Keratinocyte (primary cell): ENCODE data around the gene C7orf57. TPM values are rescaled to one million over a fixed set of nuclear protein-coding genes. Genes with fewer than 3 reads are reported as not detected.

Experiments used
- DNase-seq: peaks from one replicate; pipeline ENCODE4 v3.0.0-alpha.2; 2011; ENCODE audit warnings: low read depth, missing footprints, low spot score
- FAIRE-seq: peaks from 2 replicates; lab custom pipeline; 2011; peaks lifted over from hg19 to GRCh38; lab: Jason Lieb, UNC
- H2AFZ ChIP-seq: 2 replicates; pipeline ENCODE4 v1.6.0; 2012; ENCODE audit warnings: low read length, control low read depth, inconsistent platforms; ENCODE audit not compliant: control insufficient read depth
- H3K27ac ChIP-seq: 2 replicates; pipeline ENCODE4 v1.5.1; 2011; ENCODE audit warnings: low read length; ENCODE audit not compliant: control insufficient read depth, insufficient read depth
- H3K27me3 ChIP-seq: 3 replicates; pipeline ENCODE4 v1.6.0; 2011; ENCODE audit warnings: low read length; ENCODE audit not compliant: control insufficient read depth, insufficient read depth; ENCODE audit errors: extremely low read depth
- H3K36me3 ChIP-seq, 2 experiments: 2 replicates in 1 of 2; 3 replicates in 1 of 2; pipeline ENCODE4 v1.5.1; 2011; ENCODE audit warnings: low read length in 2 of 2, mild to moderate bottlenecking in 1 of 2; ENCODE audit not compliant: control insufficient read depth in 2 of 2, insufficient read depth in 2 of 2; ENCODE audit errors: extremely low read depth in 1 of 2
- H3K4me1 ChIP-seq: 3 replicates; pipeline ENCODE4 v1.5.1; 2011; ENCODE audit warnings: low read length; ENCODE audit not compliant: control insufficient read depth, insufficient read depth; ENCODE audit errors: extremely low read depth
- H3K4me2 ChIP-seq: 3 replicates; pipeline ENCODE4 v1.6.0; 2011; ENCODE audit warnings: low read depth, low read length; ENCODE audit not compliant: control insufficient read depth, insufficient read depth; ENCODE audit errors: extremely low read depth
- H3K4me3 ChIP-seq, 3 experiments: fragments of 200-600 bp in 1 of 3; sonication (generic) in 1 of 3; 2 replicates in 2 of 3; 3 replicates in 1 of 3; pipeline ENCODE4 v1.5.1; 2011 to 2016; ENCODE audit warnings: low read length in 3 of 3, mild to moderate bottlenecking in 3 of 3, control low read depth in 2 of 3, inconsistent platforms in 1 of 3, low read depth in 1 of 3, mixed read lengths in 1 of 3, mixed run types in 1 of 3, moderate library complexity in 1 of 3; ENCODE audit not compliant: control insufficient read depth in 2 of 3, insufficient read depth in 2 of 3; ENCODE audit errors: extremely low read depth in 1 of 3
- H3K79me2 ChIP-seq: 2 replicates; pipeline ENCODE4 v1.6.0; 2012; ENCODE audit warnings: low read length; ENCODE audit not compliant: control insufficient read depth, insufficient read depth
- H3K9ac ChIP-seq: 3 replicates; pipeline ENCODE4 v1.6.0; 2011; ENCODE audit warnings: low read length; ENCODE audit not compliant: control insufficient read depth, insufficient read depth; ENCODE audit errors: extremely low read depth
- H3K9me1 ChIP-seq: 3 replicates; pipeline ENCODE4 v1.6.0; 2011; ENCODE audit warnings: low read length; ENCODE audit not compliant: control insufficient read depth, insufficient read depth; ENCODE audit errors: extremely low read depth
- H3K9me3 ChIP-seq: 2 replicates; pipeline ENCODE4 v1.5.1; 2012; ENCODE audit warnings: low read depth, low read length; ENCODE audit not compliant: control insufficient read depth
- H4K20me1 ChIP-seq: 3 replicates; pipeline ENCODE4 v1.6.0; 2011; ENCODE audit warnings: low read length; ENCODE audit not compliant: control insufficient read depth, insufficient read depth; ENCODE audit errors: extremely low read depth
- CTCF ChIP-seq, 3 experiments: IDR thresholded peaks in 1 of 3; conservative IDR thresholded peaks in 1 of 3; optimal IDR thresholded peaks in 1 of 3; 2 replicates in 2 of 3; 3 replicates in 1 of 3; pipeline versions ENCODE3 to v1.5.1; 2011; ENCODE audit warnings: low read length in 3 of 3, mild to moderate bottlenecking in 3 of 3, moderate library complexity in 2 of 3, control low read depth in 1 of 3, inconsistent platforms in 1 of 3; ENCODE audit not compliant: insufficient read depth in 2 of 3; ENCODE audit errors: extremely low read depth in 1 of 3
- EZH2 ChIP-seq: IDR thresholded peaks from one replicate; pipeline ENCODE4 v1.6.1; 2012; ENCODE audit warnings: inconsistent platforms, mild to moderate bottlenecking, low read length, moderate library complexity
- dilution Hi-C: fragments of 300-500 bp; cut with MboI; formaldehyde crosslinking; loops from one replicate; pipeline ENCODE4 v1.7.0; 2020; ENCODE audit warnings: low sequenced_read_pairs; ENCODE audit not compliant: extremely low pct_ligation_motif_present
- polyA plus RNA-seq, 5 experiments: library from polyadenylated mRNA; depleted of rRNA in 3 of 5; stranded (reverse) in 3 of 5; stranded (forward) in 1 of 5; unstranded in 1 of 5; fragments of >200 nt; gene quantifications; 1 replicate in 1 of 5; 2 replicates in 3 of 5; 3 replicates in 1 of 5; pipeline versions ENCODE4 v1.2.1 to v1.2.3, GENCODE V29; 2011 to 2012; ENCODE audit warnings: missing spikeins in 2 of 5, low read depth in 1 of 5, low replicate concordance in 1 of 5

C7orf57 gene
- polyA plus RNA-seq, 1 donor (not counting 4 experiments of a cell fraction or from before 2014, with no cell fraction given) = 0.60 TPM

- no peak overlapping the region for H3K27ac ChIP-seq
- no peak for TF ChIP-seq CTCF (optimal IDR thresholded peaks at IDR 0.05 in 1 of 3, IDR thresholded peaks at IDR 0.05 in 1 of 3, conservative IDR thresholded peaks at IDR 0.05 in 1 of 3; ENCODE audit: extremely low read depth in 1 of 3, insufficient read depth in 2 of 3, low read length in 3 of 3)
- no peak for TF ChIP-seq EZH2
- no peaks in the 10 kb centered on the region for H4K20me1 ChIP-seq
- no peaks in the 10 kb centered on the region for H3K9me1 ChIP-seq
- H3K9ac ChIP-seq = no peak overlapping the region
- H3K4me2 ChIP-seq = no peak overlapping the region
- dilution Hi-C loops = loop anchor here (5.0 kb wide), 1 partner anchor 37 kb away; the partner anchor contains the start of gene SUN3
- H3K36me3 ChIP-seq = no peaks in the 10 kb centered on the region
- FAIRE-seq (no peak), DNase-seq (no peak)
- H3K79me2 ChIP-seq = no peaks in the 10 kb centered on the region
- H3K27me3 ChIP-seq = no peaks in the 10 kb centered on the region
- H3K4me3 ChIP-seq = no peak overlapping the region
- no peaks in the 10 kb centered on the region for H3K9me3 ChIP-seq
- peaks cover 10% of the 10 kb centered on the region for H3K4me1 ChIP-seq
- H2AFZ ChIP-seq = no peak overlapping the region
These were observed 44.8 kb upstream of the C7orf57 start for GRCh38 chr7:47990592-47990991.

GRCh38 chr7:47991270-47991669 lies 44.1 kb upstream of the C7orf57 start:
- Histone ChIP-seq H3K9me3 (no peaks in the 10 kb centered on the region), H3K27me3 (no peaks in the 10 kb centered on the region), H3K9ac (peak overlapping the region; percentile 60), H3K79me2 (no peaks in the 10 kb centered on the region), H3K4me3 (peak overlapping the region in 1 of 3 experiments; percentile 70), H3K4me2 (peak overlapping the region; percentile 83), H3K27ac (no peak overlapping the region), H3K36me3 (no peaks in the 10 kb centered on the region), H4K20me1 (no peaks in the 10 kb centered on the region), H3K4me1 (peaks cover 10% of the 10 kb centered on the region), H3K9me1 (no peaks in the 10 kb centered on the region), H2AFZ (peak overlapping the region; percentile 96)
- DNase-seq = no peak
- dilution Hi-C loops = loop anchor here (5.0 kb wide), 1 partner anchor 36 kb away; the partner anchor contains the start of gene SUN3
- FAIRE-seq = no peak
- no peak for TF ChIP-seq EZH2
- TF ChIP-seq CTCF (optimal IDR thresholded peaks at IDR 0.05 in 1 of 3, IDR thresholded peaks at IDR 0.05 in 1 of 3, conservative IDR thresholded peaks at IDR 0.05 in 1 of 3; ENCODE audit: extremely low read depth in 1 of 3, insufficient read depth in 2 of 3, low read length in 3 of 3) = no peak
